ENCODE results near the gene SCAP.
"Not testable (repeated sequence)": the region's sequence is repeated elsewhere in the genome, so short reads cannot be mapped to it uniquely, and the experiment has no call there.

The SCAP gene

DNA sequence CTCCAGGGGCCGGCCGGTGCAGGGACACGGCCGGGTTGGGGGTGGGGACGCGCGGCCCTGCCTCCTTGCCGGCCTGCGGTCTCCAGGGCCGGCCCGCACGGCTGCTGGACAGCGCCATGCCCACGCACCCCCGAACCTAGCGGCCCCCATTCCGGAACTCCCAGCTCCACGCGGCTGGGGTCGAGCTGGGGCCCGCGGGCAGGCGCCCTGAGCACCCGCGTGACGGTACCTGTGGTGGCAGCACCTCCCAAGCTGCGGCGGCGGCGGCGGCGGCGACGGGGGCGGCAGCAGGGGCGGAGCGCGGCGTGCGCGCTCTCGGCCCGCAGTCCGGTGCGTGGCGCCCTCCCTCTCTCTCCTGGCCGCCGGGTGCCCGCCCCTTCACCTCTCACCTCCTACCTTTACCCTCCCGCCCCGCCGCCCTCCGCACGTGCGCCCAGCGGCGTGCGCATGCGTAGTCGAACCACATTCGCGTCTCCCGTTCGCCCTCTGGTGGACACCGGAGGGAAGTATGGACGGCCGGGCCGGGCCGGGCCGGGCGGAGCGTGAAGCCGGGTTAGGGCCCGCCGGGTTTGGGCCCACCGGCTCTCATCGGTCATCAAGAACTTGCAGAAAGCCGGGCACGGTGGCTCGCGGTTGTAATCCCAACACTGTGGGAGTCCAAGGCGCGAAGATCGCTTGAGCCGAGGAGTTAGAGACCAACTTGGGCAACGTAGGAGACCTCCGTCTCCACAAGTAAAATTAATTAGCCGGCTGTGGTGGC lies at the start of gene SCAP:
SCAP (minus strand) TSS at position 372 of the 760 bp plus-strand sequence. CDS start 32,948 bp downstream, outside the sequence.
- peak; percentile 76 to 97 (median 90) for DNase-seq
- intact Hi-C loops (cut with DNase I): loop anchor here (5.0 kb wide), 4 partner anchors 33 to 93 kb away; partner anchors contain the start of genes ELP6 and PTPN23

DNA sequence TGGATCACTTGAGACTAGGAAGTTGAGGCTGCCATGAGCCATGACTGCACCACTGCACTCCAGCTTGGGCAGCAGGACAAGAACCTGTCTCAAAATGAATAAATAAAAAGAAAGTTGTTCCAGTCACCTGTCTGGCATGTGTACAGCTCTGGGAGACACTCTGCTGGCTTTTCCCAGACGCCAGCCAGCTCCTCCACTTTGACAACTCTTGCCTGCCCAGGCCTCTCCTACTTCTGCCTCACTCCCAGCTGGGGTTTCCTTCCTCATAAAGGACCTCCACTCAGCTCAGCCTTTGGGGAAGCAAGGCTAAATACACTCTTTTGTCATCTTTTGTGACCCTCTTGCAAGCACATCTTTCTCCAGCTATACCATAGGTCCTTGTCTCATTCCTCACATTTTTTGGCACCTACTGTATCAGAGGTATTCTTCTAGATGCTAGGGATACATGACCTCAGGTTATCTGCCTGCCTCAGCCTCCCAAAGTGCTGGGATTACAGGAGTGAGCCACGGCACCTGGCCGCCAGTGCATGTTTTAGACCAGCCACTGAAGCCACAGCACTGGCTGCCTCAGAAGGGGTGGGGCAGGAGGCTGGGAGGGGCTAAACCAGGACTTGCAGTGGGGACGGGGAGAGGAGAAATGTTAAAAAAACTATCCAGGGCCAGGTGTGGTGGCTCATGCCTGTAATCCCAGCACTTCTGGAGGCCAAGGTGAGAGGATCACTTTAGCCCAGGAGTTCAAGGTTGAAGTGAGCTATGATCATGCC lies 47.8 kb upstream of the SCAP start:
- intact Hi-C loops (cut with DNase I): no loop called here
- DNase-seq: no peak

DNA sequence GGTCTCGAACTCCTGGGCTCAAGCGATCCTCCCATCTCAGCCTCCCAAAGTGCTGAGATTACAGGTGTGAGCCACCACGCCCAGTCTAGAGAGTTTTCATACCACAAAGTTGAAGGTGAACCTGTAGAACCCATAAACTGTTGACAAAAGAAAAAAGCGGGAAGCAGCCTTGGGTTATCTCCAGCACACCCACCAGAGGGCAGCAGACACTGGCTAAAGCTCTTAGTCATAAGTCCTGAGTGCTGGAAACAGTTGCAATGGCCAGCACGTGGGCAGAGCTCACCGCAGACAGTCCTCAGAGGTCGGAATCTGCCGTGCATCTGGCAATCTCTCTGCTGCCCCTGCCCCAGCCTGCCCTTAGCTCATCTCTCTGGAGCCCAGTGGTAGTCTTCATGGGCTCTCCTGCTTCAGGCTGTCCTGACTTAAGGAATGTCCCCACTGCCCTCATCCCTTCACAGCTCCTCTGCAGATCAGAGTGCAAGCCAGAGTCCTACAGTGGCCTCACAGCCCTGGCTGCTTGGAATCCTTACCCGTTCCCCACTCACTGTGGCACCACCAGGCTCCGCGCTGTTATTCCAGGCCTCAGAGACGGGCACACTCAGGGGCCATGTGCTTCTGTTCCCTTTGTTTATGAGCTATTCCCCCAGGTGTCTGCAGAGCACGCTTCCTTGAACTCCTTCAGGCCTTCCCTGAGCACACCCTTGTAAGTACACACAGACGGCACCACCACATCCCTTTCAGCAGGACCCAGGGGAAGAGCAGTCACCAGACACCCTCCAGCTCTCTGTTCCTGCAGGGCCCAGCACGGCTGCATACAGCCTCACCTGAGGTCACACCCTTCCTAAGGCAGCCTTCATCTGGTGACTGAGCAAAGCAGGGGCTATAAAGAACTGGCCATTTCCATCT lies 46.6 kb upstream of the SCAP start:
- intact Hi-C loops (cut with DNase I): loop anchor here (1.0 kb wide), 1 partner anchor 267 kb away; no protein-coding TSS in a partner anchor
- DNase-seq: peak; percentile 65 to 93 (median 82)

DNA sequence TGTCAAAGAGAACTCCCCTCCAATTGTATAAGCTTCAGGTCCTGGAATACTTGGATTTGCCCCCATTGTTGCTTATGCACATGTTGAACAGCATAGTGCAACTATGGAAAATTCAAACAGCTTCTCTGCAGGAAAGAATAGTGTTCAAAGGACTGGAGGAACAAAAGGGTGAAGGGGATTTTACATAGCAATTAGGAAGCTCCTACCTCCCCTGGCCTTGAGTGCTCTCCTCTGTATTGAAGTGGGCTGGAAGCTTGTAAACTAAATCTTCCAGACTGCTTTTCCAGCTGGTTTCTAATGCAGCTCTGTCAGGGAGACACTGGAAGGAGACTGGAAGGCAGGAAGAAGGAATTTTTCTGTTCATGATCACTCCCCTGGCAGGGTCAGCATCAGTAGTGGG lies 45.0 kb upstream of the SCAP start:
- intact Hi-C loops (cut with DNase I): no loop called here
- DNase-seq: no peak

- no peak for DNase-seq
- intact Hi-C loops (cut with DNase I): no loop called here
These were observed 42.2 kb upstream of the SCAP start for GRCh38 chr3:47517937-47518336.

GRCh38 chr3:47515864-47516319 lies 40.2 kb upstream of the SCAP start:
- intact Hi-C loops (cut with DNase I): no loop called here
- no peak for DNase-seq

DNA sequence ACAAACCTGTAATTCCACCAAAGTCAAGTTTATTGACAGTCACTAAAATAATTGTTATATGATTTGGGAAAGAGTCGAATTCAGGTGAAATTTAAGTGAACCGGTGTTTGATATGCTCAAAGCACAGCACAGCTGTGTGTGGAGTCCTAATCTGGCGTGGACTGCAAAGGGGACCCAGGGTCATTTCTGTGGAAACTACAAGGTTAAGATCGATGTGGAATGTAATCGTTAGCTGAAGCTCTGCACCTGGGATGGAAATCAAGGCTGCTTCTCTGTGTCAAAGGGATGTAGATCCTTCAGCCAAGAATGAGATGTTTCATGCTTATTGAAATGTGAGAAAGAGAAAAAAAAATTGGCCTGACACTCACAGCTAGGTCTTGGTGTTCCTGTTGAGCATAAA lies 39.4 kb upstream of the SCAP start:
- no peak for DNase-seq
- intact Hi-C loops (cut with DNase I): no loop called here

GRCh38 chr3:47513125-47513929 lies 37.6 kb upstream of the SCAP start, which contains the start of gene ELP6:
ELP6 (minus strand) TSS chr3:47513712; CDS start chr3:47513590, 122 bp downstream.
- peak; percentile 92 to 99 (median 97) for DNase-seq
- intact Hi-C loops (cut with DNase I): loop anchor here (2.0 to 5.0 kb wide), 2 partner anchors 36 to 267 kb away; partner anchors contain the start of genes SCAP and SMARCC1

DNA sequence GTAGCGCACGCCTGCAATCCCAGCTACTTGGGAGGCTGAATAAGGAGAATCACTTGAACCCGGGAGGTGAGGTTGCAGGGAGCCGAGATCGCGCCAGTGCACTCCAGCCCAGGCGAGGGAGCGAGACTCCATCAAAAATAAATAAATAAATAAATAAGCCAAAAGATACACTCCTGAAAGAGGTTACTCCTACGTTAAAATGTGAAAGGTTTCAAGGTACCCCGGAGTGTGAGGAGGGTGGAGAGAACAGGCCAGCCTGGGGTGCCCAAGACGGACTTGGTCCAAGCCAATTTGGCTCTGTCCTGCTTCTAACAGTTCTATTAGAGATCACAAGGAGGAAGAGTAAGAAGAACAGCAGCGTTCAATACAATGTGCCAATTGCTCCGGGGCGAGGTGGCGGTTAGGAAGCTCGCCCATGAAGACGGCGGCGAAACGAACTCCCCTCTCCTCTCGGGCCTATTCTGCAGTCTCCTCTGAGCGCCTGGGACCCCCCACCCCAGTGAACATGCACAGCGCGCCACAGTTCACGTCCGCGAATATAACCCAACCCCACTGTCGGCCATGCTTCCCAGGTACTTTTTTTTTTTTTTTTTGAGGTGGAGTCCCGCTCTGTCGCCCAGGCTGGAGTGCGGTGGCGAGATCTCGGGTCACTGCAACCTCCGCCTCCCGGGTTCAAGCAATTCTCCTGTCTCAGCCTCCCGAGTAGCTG lies 36.8 kb upstream of the SCAP start:
- DNase-seq: peak in 23 of 42 donors; percentile 8 to 51 (median 22)
- intact Hi-C loops (cut with DNase I): loop anchor here (2.0 to 5.0 kb wide), 2 partner anchors 35 to 268 kb away; partner anchors contain the start of genes SCAP and SMARCC1

DNA sequence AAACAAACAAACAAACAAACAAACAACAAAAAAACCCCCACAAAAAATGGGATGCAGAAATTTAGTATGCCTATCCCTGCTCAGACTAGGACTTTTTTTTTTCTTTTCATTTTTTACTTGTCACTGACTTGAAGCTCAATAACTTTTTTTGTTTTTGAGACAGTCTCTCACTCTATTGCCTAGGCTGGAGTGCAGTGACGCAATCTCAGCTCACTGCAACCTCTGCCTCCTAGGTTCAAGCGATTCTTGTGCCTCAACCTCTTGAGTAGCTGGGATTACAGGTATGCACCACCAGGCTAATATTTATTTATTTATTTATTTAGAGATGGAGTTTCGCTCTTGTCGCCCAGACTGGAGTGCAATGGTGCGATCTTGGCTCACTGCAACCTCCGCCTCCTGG lies 29.5 kb upstream of the SCAP start:
- DNase-seq; intact Hi-C loops (cut with DNase I): not testable (repeated sequence)

DNA sequence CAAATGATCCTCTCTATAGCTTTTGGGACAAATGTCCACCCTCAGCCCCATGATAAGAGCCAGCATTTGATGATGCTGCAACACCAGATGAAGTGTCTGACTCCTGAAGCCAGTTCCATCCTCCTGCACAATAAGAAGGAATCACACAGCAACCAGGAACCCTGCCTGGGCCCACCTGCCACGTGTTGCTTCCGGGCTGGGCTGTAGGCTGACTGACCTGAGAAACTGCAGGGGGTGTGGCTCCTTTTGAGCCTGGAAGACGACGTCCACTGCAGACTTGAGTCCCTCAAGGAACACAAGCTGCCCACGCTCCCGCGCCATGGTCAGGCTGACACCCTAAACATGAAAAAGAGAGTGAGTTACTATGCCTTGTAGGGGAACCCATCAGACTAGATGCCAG lies 28.4 kb upstream of the SCAP start:
- intact Hi-C loops (cut with DNase I): no loop called here
- DNase-seq: no peak

- no peak for DNase-seq
- intact Hi-C loops (cut with DNase I): no loop called here
These were observed 27.3 kb upstream of the SCAP start for GRCh38 chr3:47503033-47503432.

- intact Hi-C loops (cut with DNase I): no loop called here
- DNase-seq: no peak
These were observed 21.2 kb upstream of the SCAP start for GRCh38 chr3:47496892-47497291.

GRCh38 chr3:47495886-47496285 lies 20.1 kb upstream of the SCAP start:
- intact Hi-C loops (cut with DNase I): no loop called here
- DNase-seq: no peak

DNA sequence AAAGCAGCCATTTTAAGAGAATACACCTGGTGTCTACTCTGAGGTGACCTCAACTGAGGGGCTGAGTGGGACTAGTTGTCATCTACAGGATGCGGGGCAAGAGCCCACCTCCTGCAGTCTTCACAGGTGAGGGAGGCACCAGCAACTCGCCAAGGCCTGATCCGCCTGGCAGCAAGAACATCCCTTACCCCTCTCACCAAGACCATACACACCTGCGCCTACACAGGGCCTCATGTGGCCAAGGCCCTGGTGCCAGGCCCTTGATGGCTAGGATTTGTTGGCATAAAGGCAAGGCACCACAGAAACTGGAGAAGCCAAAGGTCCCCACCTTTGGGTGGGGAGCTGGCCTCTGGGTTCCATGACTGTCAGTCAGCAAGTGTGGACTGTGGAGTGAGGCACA lies 19.4 kb upstream of the SCAP start:
- no peak for DNase-seq
- intact Hi-C loops (cut with DNase I): no loop called here

GRCh38 chr3:47491777-47492176 lies 16.0 kb upstream of the SCAP start:
- intact Hi-C loops (cut with DNase I): no loop called here
- no peak for DNase-seq

GRCh38 chr3:47491186-47491585 lies 15.4 kb upstream of the SCAP start:
- intact Hi-C loops (cut with DNase I): no loop called here
- DNase-seq: no peak

GRCh38 chr3:47487265-47487664 lies 11.5 kb upstream of the SCAP start:
- no peak for DNase-seq
- intact Hi-C loops (cut with DNase I): no loop called here
